Stimulated activated CD4-positive, alpha-beta T cell treated with anti-CD3 and anti-CD28 coated beads, Interleukin-1b, Interleukin-23, amount 100 ng/mL, for 24 hours (primary cell): Measurements from ENCODE around the gene FBXW2.

ENCODE experiments used
- DNase-seq, 4 experiments: peaks; one replicate each; pipeline ENCODE4 v3.0.0-alpha.2; 2020; ENCODE audit warnings: low read depth in 4 of 4, low spot score in 1 of 4

Gene FBXW2

DNA sequence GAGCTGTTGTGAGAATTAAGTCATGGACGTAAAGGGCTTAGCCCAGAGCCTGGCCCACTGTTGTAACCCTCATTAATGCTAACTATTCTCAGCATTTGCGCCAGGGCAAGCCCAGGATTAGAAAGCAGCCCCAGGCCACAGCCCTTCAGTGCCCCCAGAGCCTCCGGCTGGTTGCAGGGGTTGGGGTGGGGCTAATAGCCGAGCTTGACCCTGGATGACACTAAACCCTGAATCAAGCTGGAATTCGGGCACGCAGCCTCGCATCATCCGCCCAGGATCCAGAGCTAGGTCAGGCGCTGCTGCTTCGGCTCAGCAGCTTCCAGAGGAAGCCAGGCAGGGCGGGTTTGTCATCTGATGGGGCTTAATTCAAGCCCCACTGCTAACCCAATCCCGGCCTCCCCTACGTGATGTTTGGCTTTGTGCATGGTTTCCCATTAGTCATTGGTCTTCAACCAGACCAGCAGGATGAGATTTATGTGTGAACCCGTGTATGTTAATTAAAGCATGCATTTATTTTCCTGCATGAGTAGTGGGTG, 77.8 kb downstream of the FBXW2 start:
- no peak for DNase-seq

DNA sequence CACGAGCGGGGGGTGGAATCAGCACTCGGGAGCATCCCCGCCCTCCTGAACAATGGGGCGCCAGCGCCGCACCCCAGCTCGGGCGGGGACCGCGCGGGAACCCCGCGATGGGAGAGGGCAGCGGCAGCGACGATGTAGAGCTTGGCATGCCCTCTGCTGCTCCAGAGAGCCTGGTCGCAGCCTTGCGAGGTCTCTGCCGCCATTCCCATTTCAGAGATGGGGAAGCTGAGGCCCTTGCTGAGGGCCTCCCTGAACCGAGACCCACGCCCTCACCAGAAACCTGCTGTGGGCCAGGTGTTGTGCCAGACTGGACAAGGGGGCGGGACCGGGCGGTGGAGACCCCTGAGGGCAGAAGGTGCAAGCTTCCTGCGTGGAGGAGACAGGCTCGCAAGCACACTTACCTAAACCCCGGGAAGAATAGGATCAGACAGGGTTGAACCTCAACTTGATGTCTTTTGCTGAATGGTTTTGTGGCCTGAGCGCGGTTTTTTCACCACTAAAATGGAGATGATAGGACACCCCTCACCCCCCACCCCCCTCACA, 78.3 kb downstream of the FBXW2 start:
- no peak for DNase-seq

DNA sequence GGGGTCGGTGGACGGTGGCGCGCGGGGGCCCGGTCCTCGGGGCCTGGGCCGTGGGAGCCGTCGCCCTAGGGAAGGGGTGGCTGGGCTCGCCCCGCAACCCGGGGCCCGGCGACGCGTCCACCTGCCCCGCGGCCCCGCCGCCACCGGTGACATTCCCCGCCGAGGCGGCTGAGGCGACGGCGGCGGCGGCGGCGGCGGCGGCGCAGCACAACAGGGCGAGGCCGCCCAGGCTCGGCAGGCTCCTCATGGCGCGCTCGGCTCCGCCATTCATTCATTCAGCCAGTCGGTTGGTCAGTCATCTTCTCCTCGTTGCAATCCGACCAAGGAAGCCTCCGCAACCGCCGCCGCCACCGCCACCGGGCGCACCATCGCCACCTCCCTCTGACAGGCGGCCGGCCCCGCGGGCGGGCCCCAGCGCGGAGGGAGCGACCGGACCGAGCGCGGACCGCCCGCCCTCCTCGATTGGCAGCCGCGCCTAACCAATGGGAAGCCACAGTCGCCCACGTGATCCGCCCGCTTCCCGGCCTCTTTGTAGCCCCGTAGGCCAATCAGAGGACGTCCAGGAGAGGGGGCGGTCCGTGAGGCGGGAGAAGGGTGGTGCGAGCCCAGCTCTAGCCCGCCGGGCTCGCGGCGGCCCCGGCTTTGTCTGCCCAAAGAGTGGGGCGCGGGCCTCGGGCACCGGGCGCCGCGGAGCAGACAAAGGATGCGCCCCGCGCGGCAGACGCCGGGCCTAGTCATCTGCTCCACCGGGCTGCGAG, 78.9 kb downstream of the FBXW2 start, which contains the start of gene MEGF9:
TSS of gene MEGF9 (minus strand) at position 383 of the 758 bp plus-strand sequence. CDS start at position 271, 112 bp downstream.
- DNase-seq: peak; percentile 88 to 97 (median 94)

DNA sequence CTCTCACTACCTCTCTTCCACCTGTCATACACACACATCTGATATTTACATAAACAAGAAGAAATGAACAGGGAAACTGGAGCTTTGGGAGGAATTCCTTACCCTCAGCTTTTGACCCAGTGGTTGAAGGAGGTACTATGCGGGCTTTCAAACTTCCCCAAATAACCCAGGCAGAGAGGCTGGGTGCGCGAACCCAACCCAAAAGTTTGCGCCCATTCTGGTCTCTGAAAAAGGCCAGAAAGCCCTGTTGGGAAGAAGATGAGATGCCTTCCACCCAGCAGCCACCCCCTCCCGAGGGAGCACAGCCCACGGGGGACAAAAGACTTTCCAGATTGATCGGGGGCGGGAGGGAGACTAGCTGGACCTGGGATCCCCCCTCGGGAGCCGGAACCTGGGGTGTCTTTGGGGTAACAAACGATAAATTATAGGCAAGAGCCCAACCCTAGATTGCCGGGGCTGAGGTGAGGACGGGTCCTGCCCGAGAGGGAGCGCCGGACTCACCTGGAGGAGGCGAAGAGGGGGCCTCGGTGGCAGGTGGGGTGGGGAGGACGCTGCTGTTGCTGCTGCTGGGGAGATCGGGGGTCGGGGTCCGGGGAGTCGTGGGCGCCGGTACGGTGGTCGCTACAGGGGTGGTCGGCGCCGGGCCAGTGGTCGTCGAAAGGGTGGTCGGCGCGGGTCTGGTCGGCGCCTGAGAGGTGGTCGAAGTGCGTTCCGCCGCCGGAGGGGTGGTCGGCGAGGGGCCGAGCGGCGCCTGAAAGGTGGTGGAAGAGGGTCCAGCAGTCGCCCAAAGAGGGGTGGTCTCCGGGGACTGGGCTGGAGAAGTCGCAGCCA, 79.7 kb downstream of the FBXW2 start:
- no peak for DNase-seq

DNA sequence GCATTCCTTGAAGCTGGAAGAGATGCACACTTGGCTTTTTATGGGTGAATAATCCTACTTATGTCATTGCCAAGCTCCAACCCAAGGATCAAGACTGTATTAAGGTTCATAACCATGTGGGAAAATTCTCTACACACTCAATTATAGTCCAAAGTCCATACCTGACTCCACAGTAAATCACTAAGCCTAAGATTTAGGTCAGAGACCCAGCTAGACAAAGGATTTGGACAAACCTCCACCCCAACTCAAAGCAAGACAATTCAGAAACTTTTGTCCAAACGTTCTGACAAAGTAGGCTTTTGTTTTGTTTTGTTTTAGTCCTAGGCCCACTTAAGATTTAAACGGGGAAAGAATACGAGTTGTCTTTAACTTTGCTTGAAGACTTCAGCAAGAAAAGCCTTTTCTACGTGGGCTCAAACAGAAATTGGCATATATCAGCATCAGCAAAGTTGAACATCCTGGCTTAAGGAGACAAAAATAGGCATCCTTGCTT, 80.6 kb downstream of the FBXW2 start:
- no peak for DNase-seq

DNA sequence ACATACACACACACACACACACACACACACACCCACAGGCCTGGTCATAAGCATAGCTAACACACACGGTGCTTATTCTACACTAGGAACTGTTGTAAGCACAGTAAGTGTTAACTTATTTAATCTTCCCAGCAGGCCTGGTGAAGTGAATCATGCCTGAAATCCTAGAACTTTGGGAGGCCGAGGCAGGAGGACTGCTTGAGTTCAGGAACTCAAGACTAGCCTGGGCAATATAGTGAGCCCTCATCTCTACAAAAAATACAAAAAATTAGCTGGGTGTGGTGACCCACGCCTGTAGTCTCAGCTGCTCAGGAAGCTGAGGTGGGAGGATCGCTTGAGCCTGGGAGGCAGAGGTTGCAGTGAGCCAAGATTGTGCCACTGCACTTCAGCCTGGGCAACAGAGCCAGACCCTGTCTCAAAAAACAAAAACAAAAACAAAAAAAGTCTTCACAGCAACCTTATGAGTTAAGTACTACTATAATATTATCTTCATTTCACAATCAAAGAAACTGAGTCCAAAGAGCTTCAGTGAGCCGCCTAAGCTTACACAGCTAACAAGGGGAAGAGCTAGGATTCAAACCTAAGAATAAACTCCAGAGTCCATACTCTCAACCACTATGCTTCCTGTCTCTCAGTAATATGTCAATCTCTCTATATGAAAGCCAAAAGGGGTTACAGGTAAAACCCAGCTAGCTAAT, 81.2 kb downstream of the FBXW2 start:
- DNase-seq: no peak

DNA sequence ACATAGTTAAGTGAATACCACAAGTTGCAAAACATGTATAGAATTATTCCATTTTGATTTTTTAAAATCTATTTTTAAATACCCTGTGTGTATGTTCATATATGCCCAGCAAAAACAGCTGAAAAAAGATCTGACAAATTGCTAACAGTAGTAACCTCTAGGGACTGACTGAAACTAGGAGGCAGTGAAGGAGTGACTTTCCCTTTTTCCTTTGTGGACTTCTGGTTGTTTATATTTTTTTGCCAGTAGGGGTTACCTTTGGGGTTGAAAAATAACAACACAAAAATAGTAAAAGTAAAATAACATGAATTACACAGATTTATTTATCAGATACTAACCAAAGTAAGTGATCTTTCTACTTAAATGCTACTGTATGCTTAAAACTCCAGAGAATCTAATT, 81.9 kb downstream of the FBXW2 start:
- no peak for DNase-seq

DNA sequence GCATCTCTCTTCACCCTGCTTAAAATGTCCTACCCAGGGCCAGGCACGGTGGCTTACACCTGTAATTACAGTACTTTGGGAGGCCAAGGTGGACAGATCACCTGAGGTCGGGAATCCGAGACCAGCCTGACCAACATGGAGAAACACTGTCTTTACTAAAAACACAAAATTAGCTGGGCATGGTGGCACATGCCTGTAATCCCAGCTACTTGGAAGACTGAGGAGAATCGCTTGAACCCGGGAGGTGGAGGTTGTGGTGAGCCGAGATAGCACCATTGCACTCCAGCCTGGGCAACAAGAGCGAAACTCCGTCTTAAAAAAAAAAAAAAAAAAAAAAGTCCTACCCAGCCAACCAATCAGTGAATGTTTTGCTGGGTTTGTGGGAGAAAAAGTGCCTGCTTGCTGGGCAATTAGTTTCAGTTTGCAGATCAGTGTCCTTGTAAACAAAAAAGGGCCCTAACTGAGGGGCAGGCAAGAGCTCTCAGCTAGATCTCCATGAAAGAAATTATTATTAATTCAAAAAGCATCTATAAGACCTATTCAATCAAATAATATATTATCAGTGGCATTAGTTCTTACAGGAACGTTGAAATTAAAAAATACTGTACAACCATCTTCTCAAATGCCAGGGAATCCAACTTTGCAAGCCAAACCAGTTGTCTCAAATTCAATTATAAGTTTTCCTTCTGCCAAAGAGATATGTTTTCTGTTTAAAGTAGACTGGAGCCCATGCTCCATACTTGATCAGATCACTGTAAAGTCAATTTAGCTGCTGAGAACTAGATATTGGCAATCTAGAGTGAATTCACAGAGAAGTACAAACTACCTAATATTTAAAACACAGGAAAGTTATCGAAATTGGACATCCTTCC, 82.9 kb downstream of the FBXW2 start:
- no peak for DNase-seq

DNA sequence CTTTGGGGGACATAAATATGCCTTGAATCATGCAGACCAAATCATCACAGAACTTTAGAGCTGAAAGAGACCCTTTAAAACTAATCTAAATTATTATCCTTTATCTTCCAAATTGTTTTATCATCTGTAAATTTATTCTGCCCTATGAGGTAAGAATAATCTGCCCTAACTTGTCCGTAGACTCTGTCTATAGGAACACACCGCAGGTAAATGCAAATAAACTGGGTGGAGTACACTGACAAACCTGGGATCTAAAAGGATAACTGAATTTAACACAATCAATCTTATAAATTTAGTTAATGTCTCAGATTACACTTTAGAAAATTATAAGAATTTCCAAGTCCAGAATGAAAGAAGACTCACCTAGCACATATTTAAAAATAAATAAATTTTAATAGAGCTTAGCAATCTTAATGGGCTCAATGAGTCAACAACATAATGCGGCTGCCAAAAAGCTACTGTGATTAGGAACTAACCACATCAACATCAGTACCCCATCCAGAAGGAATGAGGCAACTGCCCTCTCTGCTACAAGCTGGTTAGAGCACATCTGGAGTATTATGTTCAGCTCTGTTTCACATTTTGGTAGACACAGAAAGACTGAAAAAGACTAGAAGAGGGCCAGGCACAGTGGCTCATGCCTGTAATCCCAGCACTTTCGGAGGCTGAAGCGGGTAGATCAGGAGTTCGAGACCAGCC, 84.5 kb downstream of the FBXW2 start:
- no peak for DNase-seq

DNA sequence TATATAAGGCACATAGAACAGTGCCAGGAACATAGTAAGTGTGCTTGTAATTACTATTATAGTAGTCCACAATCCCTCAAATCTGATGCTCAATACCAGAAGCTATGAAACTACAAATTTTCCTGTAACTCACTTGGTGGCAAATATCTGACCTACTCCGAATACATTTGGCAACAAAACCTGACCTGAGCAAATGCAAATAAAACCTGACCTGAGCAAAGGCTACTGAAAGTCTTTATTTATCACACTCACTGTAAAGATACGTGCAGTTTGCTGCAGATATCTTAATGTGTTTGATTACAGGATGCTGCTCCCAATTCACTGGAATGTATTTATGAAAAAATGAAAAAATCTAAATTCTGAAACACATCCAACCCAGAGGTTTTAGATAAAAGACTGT, 86.0 kb downstream of the FBXW2 start:
- no peak for DNase-seq
